ENCODE data around the gene NXPH3.

- no peak for TF ChIP-seq CTCF (IDR thresholded peaks at IDR 0.05)
- TF ChIP-seq POLR2A (IDR thresholded peaks at IDR 0.05) = no peak
- TF ChIP-seq POLR2AphosphoS5 (IDR thresholded peaks at IDR 0.05) = no peak
These were observed 9.0 kb upstream of the NXPH3 start for GRCh38 chr17:49566668-49567071.
